Liver (tissue), 3 donors: ENCODE measurements around the gene CELF1.

Experiments used
- CTCF ChIP-seq: fragments of 150-350 bp; IDR thresholded peaks from 2 replicates; pipeline ENCODE4 v1.5.1; 2017; ENCODE audit warnings: improper control_type of control experiment, low read depth, low read length; ENCODE audit not compliant: missing input control
- EGR1 ChIP-seq, 2 donors: IDR thresholded peaks; 2 replicates each; pipeline ENCODE4 v1.6.1; 2016 to 2018; ENCODE audit warnings: antibody characterized with exemption in 2 of 2, low read depth in 2 of 2
- TAF1 ChIP-seq: conservative IDR thresholded peaks from 2 replicates; pipeline ENCODE4 v1.6.1; 2016; ENCODE audit warnings: antibody characterized with exemption, mild to moderate bottlenecking
- TF ChIP-seq, protein P1 (sequence below): IDR thresholded peaks from 2 replicates; pipeline ENCODE4 v1.6.1; 2016; ENCODE audit warnings: antibody characterized with exemption, mild to moderate bottlenecking
- donor health status: healthy.
- donor health status: healthy.

GRCh38 chr11:47436726-47437125 lies 116.2 kb downstream of the CELF1 start:
- no peak for TF ChIP-seq CTCF
- TF ChIP-seq, protein P1, sequence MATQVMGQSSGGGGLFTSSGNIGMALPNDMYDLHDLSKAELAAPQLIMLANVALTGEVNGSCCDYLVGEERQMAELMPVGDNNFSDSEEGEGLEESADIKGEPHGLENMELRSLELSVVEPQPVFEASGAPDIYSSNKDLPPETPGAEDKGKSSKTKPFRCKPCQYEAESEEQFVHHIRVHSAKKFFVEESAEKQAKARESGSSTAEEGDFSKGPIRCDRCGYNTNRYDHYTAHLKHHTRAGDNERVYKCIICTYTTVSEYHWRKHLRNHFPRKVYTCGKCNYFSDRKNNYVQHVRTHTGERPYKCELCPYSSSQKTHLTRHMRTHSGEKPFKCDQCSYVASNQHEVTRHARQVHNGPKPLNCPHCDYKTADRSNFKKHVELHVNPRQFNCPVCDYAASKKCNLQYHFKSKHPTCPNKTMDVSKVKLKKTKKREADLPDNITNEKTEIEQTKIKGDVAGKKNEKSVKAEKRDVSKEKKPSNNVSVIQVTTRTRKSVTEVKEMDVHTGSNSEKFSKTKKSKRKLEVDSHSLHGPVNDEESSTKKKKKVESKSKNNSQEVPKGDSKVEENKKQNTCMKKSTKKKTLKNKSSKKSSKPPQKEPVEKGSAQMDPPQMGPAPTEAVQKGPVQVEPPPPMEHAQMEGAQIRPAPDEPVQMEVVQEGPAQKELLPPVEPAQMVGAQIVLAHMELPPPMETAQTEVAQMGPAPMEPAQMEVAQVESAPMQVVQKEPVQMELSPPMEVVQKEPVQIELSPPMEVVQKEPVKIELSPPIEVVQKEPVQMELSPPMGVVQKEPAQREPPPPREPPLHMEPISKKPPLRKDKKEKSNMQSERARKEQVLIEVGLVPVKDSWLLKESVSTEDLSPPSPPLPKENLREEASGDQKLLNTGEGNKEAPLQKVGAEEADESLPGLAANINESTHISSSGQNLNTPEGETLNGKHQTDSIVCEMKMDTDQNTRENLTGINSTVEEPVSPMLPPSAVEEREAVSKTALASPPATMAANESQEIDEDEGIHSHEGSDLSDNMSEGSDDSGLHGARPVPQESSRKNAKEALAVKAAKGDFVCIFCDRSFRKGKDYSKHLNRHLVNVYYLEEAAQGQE, result no peak
- TF ChIP-seq EGR1 (IDR thresholded peaks at IDR 0.05; ENCODE audit: low read depth in 2 of 2), result no peak
- no peak for TF ChIP-seq TAF1
